T1000 (cell line): Measurements from ENCODE around the gene RECQL5.
"Not testable (repeated sequence)": the region's sequence is repeated elsewhere in the genome, so short reads cannot be mapped to it uniquely, and the experiment has no call there.

Experiments
- DNase-seq: peaks from one replicate; lab custom pipeline; 2025; ENCODE audit warnings: mixed read lengths; lab: John Stamatoyannopoulos, UW

Gene RECQL5

GRCh38 chr17:75592348-75593020 is 74.5 kb downstream of the RECQL5 start:
- no peak for DNase-seq

GRCh38 chr17:75591722-75592302 is 75.1 kb downstream of the RECQL5 start:
- no peak for DNase-seq

DNA sequence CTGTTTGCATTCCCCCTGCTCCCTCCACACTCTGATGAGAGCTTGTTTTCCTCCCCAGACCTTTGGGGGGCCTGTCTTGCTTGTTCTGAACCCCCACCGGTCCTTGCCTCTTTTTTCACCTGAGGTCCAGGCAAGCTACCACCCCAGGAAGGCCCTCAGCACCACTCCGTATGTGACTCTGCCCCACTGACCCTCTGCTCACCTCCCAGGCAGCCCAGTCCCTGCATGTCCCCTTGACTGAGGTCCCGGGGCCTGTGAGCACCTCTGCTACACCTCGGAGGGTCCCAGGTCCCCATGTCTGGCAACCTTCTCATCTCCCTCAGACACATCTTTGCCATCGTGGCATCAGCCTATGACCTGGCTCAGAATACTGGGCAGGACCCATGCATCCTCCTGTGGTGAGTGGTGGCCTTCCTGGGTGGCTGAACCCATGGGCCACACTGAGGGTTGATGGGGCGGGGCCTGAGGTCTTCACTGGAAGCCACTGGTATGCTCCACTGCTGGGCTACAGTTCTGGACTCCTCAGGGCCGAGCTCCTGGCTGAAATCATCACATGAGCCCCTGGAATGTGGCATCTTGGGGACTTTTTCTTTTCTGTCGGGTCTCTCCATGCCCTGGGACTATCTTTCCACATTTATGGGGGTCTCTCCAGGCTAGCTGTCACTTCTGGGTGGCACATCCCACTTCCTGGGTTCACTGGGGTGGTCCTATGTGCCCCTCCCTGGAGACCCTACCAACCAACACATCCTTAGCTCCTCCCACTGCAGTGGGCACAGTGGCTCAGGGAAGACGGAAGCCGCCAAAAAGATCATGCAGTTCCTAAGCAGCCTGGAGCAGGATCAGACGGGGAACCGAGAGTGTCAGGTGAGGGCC is 75.9 kb downstream of the RECQL5 start:
- no peak for DNase-seq

DNA sequence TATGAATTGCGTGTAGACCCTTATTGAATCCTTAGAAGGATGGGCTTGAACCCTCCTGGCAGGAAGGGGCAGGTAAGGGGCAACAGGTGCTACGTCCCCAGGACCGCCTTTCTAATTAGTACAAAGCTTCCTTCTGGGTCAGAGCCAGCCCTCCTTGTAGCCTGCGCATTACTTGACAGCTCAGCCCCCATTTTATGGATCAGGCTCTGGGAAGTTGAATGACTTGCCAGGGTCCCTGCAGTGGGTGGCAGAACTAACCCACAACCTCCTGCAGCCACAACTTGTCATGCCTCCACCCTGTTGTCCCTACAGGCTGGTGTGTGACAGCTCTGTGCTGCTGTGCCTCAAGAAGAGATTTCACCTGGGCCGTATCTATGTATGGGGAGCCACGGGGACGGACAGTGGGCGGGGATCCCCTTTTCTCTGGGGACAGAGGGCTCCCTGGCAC is 76.6 kb downstream of the RECQL5 start:
- no peak for DNase-seq

- no peak for DNase-seq
Observed at GRCh38 chr17:75589919-75590303, 77.0 kb downstream of the RECQL5 start.

- peak; percentile 86 for DNase-seq
Observed at GRCh38 chr17:75589012-75589918, 77.7 kb downstream of the RECQL5 start.

DNA sequence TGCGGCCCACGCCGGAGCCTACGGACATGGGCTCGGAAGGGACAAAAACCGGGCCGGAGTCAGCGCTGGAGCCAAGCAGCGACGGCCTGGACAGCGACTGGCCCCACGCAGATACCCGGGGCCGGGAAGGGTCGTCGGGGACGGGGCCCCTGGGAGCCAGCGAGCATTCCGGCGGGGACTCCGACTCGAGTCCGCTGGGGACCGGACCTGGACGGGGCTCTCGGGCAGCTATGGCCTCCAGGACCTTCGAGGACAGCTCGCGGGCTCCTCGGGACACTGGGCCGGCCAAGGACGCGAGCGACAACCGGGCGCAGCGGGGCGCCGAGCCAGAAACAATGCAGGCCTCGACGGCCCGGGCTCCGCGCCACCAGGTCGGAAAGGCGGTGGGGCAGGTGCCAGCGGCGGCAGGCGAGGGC is 78.3 kb downstream of the RECQL5 start:
- DNase-seq, result no peak

DNA sequence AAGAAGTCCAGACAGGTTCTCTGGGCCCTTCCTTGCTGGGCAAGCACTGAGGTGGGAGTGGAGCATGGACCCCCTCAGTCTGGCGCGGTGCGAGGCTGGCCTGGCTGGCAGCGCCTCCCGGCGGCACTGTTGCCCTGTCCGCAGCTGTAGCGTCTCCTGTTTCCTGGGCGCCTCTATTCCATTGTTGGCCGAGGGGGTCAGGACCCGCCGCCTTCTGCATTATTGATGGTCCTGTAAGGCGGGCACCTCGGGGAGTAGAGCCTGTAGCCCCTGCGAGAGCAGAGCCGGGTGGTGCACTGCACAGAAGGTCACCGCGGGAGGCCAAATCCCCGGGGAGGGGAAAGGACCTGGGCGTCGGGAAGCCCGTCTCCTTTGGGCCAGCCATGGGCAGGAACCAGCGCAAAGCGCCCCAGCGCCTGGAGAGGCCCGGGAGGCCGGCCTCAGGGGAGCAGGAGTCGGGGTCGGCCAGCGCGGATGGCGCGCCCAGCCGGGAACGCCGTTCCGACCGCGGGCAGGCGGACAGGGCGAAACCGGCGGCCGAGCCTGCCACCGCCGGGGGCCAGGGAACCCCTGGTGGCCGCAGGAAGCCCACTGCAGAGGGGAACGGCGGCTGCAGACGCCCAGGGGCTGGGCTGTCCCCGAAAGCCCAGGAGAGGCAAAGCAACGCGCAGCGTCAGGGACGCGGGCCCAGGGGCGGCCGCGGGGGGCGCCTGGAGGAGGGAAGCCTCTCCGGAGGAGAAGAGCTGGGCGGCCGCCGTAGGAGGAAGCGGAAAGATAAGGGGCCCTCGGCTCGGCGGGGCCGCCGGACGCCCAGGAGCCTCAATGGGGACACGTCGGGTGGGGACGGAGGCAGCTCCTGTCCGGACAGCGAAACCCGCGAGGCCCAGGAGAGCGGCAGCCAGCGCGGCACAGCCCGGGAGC is 79.0 kb downstream of the RECQL5 start, which contains the start of gene MYO15B:
Gene MYO15B (plus strand): TSS at position 126 of the 921 bp plus-strand sequence. CDS start 258 bp downstream, at position 384.
- DNase-seq, result no peak

GRCh38 chr17:75584849-75585175 is 82.1 kb downstream of the RECQL5 start:
- DNase-seq, result no peak

DNA sequence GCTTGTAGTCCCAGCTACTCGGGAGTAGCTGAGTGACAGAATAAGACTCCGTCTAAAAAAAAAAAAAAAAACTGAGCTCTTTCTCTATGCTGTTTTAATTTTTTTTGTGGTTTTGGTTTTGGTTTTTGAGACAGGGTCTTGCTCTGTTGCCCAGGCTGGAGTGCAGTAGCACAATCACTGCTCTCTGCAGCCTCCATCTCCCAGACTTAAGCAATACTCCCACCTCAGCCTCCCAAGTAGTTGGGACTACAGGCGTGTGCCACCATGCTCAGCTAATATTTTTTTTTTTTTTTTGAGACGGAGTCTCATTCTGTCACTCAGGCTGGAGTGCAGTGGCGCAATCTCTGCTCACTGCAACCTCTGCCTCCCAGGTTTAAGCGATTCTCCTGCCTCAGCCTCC is 83.8 kb downstream of the RECQL5 start:
- DNase-seq, result not testable (repeated sequence)

GRCh38 chr17:75581121-75581725 is 85.7 kb downstream of the RECQL5 start:
- not testable (repeated sequence) for DNase-seq
